Stimulated activated memory B cell treated with anti-CD40 and anti-IgM and Interleukin-4, amounts not matched to agents 10 μg/mL and 1 μg/mL and 100 μg/mL, for 72 hours (primary cell): ENCODE data around the gene SLU7.

Experiments
- ATAC-seq: fragments of 150-1000 bp; cut with Tn5 transposase; 2 replicates; pipeline ENCODE4 v1.10.0; 2021
- H3K27ac Mint-ChIP-seq: one replicate; pipeline ENCODE4 v1.8.0; 2022; ENCODE audit warnings: mild to moderate bottlenecking, mixed read lengths
- H3K27me3 Mint-ChIP-seq: one replicate; pipeline ENCODE4 v1.8.0; 2022; ENCODE audit warnings: mixed read lengths
- H3K36me3 Mint-ChIP-seq: one replicate; pipeline ENCODE4 v1.8.0; 2022; ENCODE audit warnings: mixed read lengths
- H3K4me1 Mint-ChIP-seq: one replicate; pipeline ENCODE4 v1.8.0; 2022; ENCODE audit warnings: mixed read lengths
- H3K4me3 Mint-ChIP-seq: one replicate; pipeline ENCODE4 v1.8.0; 2022; ENCODE audit warnings: mild to moderate bottlenecking, moderate library complexity, mixed read lengths
- H3K9me3 Mint-ChIP-seq: one replicate; pipeline ENCODE4 v1.8.0; 2022; ENCODE audit warnings: mixed read lengths

SLU7 gene

GRCh38 chr5:160353379-160353778, 65.5 kb downstream of the SLU7 start:
- Mint-ChIP-seq H3K9me3 (no peaks in the 10 kb centered on the region), H3K27me3 (peaks cover 8% of the 10 kb centered on the region), H3K36me3 (no peaks in the 10 kb centered on the region), H3K4me1 (no peaks in the 10 kb centered on the region), H3K4me3 (no peak overlapping the region), H3K27ac (no peak overlapping the region)
- no peak for ATAC-seq

GRCh38 chr5:160352308-160352707, 66.6 kb downstream of the SLU7 start:
- Mint-ChIP-seq H3K4me3 (no peak overlapping the region), H3K36me3 (no peaks in the 10 kb centered on the region), H3K27ac (no peak overlapping the region), H3K27me3 (peaks cover 2% of the 10 kb centered on the region), H3K4me1 (no peaks in the 10 kb centered on the region), H3K9me3 (no peaks in the 10 kb centered on the region)
- no peak for ATAC-seq
